ENCODE measurements around the gene RFTN1. TPM values are rescaled to one million over a fixed set of nuclear protein-coding genes. Genes with fewer than 3 reads are reported as not detected.

RFTN1 gene
- total and polyA plus RNA-seq, 10 of the 15 experiments (the other 5 are each of a cell fraction or from before 2014, with no cell fraction given), result 20.6 to 213 (median 147) TPM

DNA sequence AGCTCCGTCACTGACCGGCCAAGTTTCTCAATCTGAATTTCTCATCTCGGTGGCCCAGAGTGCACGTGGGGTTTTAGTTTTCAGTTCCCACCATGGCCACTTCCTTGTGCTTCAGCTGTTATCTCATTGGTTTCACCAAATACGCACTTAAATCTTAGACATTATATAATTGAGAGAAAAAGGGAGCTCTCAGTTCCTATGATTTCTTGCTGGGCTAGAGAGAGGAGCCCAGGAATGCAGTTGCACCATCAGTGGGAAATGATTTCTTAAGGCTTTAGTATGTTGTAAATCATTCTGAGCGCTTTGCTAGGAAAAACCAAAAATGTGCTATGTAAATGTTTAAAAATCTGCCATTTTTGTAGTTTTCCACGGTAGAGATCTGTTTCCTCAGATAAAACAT is 195.3 kb downstream of the RFTN1 start:
- CTCF ChIA-PET, result interaction anchor here (0.6 to 4.8 kb wide), 9 partner anchors 10 to 233 kb away, joined by 3 to 32 read pairs (median 4); partner anchors contain the start of genes DPH3 and OXNAD1
- H3K4me3 ChIP-seq, result no peak overlapping the region
- H3K27ac ChIP-seq (ENCODE audit: control insufficient read depth, insufficient read depth), result no peak overlapping the region
- no TSS peak for BruUV-seq (replicated peaks)
- POLR2A ChIA-PET, result no interaction called here
- H4K20me1 ChIP-seq (ENCODE audit: control insufficient read depth, insufficient read depth), result no peaks in the 10 kb centered on the region
- H3K36me3 ChIP-seq (ENCODE audit: control insufficient read depth in 2 of 2, insufficient read depth in 2 of 2, low read length in 1 of 2), result peaks cover 38 to 55% of the 10 kb centered on the region in 2 experiments
- no peak overlapping the region for H3K4me2 ChIP-seq (ENCODE audit: control insufficient read depth, insufficient read depth)
- no peaks in the 10 kb centered on the region for H3K4me1 ChIP-seq (ENCODE audit: control insufficient read depth, insufficient read depth, low read length)
- 76% methylated on average over 7 of the region's 7 CpGs for WGBS (ENCODE audit: insufficient coverage, insufficient replicate concordance, low lambda C conversion rate, missing lambda C conversion rate)
- intact Hi-C loops (cut with micrococcal nuclease; ENCODE audit: unreplicated experiment), result no loop called here
- ATAC-seq (no peak), FAIRE-seq (no peak), DNase-seq (ENCODE audit: low read depth, low spot score) (no peak)
- H2AFZ ChIP-seq (ENCODE audit: control insufficient read depth, low read depth, low read length), result no peak overlapping the region
- H3K9me3 ChIP-seq (replicated peaks; ENCODE audit: control insufficient read depth, insufficient read depth, low read length), result no peaks in the 10 kb centered on the region
- SMC1A ChIA-PET (ENCODE audit: uncharacterized antibody, unreplicated experiment), result interaction anchor here (0.9 to 4.0 kb wide), 7 partner anchors 17 to 232 kb away, joined by 3 to 15 read pairs (median 3); no protein-coding TSS in a partner anchor
- H3K9ac ChIP-seq (ENCODE audit: control insufficient read depth, insufficient read depth, low read length), result no peak overlapping the region
- no peaks in the 10 kb centered on the region for H3K79me2 ChIP-seq (ENCODE audit: control insufficient read depth, insufficient read depth, low read length)
- in situ Hi-C loops (cut with MboI), result no loop called here
- no peaks in the 10 kb centered on the region for H3K27me3 ChIP-seq (replicated peaks in 1 of 2; ENCODE audit: control insufficient read depth in 2 of 2, insufficient read depth in 2 of 2, low read length in 1 of 2)
- RAD21 ChIA-PET (ENCODE audit: unreplicated experiment), result interaction anchor here (0.7 kb wide), 1 partner anchor 28 kb away, joined by 3 read pairs; no protein-coding TSS in a partner anchor
- TF ChIP-seq, protein P1, sequence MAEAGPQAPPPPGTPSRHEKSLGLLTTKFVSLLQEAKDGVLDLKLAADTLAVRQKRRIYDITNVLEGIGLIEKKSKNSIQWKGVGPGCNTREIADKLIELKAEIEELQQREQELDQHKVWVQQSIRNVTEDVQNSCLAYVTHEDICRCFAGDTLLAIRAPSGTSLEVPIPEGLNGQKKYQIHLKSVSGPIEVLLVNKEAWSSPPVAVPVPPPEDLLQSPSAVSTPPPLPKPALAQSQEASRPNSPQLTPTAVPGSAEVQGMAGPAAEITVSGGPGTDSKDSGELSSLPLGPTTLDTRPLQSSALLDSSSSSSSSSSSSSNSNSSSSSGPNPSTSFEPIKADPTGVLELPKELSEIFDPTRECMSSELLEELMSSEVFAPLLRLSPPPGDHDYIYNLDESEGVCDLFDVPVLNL (IDR thresholded peaks at IDR 0.05; ENCODE audit: low read depth, low read length), result no peak
- no peak for TF ChIP-seq STAT3 (IDR thresholded peaks at IDR 0.05; ENCODE audit: low read depth, low read length)
- TF ChIP-seq FOXM1 (IDR thresholded peaks at IDR 0.05; ENCODE audit: low read depth, low read length), result no peak
- no peak for TF ChIP-seq KLF5 (IDR thresholded peaks at IDR 0.05; ENCODE audit: partially characterized antibody)
- no peak for TF ChIP-seq SMC3 (IDR thresholded peaks at IDR 0.05; ENCODE audit: borderline replicate concordance, low read length)
- TF ChIP-seq, protein P2, sequence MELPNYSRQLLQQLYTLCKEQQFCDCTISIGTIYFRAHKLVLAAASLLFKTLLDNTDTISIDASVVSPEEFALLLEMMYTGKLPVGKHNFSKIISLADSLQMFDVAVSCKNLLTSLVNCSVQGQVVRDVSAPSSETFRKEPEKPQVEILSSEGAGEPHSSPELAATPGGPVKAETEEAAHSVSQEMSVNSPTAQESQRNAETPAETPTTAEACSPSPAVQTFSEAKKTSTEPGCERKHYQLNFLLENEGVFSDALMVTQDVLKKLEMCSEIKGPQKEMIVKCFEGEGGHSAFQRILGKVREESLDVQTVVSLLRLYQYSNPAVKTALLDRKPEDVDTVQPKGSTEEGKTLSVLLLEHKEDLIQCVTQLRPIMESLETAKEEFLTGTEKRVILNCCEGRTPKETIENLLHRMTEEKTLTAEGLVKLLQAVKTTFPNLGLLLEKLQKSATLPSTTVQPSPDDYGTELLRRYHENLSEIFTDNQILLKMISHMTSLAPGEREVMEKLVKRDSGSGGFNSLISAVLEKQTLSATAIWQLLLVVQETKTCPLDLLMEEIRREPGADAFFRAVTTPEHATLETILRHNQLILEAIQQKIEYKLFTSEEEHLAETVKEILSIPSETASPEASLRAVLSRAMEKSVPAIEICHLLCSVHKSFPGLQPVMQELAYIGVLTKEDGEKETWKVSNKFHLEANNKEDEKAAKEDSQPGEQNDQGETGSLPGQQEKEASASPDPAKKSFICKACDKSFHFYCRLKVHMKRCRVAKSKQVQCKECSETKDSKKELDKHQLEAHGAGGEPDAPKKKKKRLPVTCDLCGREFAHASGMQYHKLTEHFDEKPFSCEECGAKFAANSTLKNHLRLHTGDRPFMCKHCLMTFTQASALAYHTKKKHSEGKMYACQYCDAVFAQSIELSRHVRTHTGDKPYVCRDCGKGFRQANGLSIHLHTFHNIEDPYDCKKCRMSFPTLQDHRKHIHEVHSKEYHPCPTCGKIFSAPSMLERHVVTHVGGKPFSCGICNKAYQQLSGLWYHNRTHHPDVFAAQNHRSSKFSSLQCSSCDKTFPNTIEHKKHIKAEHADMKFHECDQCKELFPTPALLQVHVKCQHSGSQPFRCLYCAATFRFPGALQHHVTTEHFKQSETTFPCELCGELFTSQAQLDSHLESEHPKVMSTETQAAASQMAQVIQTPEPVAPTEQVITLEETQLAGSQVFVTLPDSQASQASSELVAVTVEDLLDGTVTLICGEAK (IDR thresholded peaks at IDR 0.05; ENCODE audit: borderline replicate concordance), result no peak
- no peak for TF ChIP-seq NBN (IDR thresholded peaks at IDR 0.05)
- no peak for TF ChIP-seq ZBED1 (IDR thresholded peaks at IDR 0.05; ENCODE audit: borderline replicate concordance)
- TF ChIP-seq NR2C2 (IDR thresholded peaks at IDR 0.05; ENCODE audit: borderline replicate concordance, control insufficient read depth, insufficient read length, low read depth), result no peak
- no peak for TF ChIP-seq NFXL1 (IDR thresholded peaks at IDR 0.05; ENCODE audit: borderline replicate concordance)
- TF ChIP-seq, protein P3, sequence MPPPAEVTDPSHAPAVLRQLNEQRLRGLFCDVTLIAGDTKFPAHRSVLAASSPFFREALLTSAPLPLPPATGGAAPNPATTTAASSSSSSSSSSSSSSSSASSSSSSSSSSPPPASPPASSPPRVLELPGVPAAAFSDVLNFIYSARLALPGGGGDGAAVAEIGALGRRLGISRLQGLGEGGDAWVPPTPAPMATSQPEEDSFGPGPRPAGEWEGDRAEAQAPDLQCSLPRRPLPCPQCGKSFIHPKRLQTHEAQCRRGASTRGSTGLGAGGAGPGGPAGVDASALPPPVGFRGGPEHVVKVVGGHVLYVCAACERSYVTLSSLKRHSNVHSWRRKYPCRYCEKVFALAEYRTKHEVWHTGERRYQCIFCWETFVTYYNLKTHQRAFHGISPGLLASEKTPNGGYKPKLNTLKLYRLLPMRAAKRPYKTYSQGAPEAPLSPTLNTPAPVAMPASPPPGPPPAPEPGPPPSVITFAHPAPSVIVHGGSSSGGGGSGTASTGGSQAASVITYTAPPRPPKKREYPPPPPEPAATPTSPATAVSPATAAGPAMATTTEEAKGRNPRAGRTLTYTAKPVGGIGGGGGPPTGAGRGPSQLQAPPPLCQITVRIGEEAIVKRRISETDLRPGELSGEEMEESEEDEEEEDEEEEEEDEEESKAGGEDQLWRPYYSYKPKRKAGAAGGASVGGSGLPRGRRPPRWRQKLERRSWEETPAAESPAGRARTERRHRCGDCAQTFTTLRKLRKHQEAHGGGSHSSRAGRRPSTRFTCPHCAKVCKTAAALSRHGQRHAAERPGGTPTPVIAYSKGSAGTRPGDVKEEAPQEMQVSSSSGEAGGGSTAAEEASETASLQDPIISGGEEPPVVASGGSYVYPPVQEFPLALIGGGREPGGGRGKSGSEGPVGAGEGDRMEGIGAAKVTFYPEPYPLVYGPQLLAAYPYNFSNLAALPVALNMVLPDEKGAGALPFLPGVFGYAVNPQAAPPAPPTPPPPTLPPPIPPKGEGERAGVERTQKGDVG (CRISPR knock-in tag; IDR thresholded peaks at IDR 0.05), result no peak
- TF ChIP-seq, protein P4, sequence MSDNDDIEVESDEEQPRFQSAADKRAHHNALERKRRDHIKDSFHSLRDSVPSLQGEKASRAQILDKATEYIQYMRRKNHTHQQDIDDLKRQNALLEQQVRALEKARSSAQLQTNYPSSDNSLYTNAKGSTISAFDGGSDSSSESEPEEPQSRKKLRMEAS (IDR thresholded peaks at IDR 0.05; ENCODE audit: low read depth, low read length), result no peak
